Naive thymus-derived CD4-positive, alpha-beta T cell (primary cell): Measurements from ENCODE around the gene ATP13A3. TPM values are rescaled to one million over a fixed set of nuclear protein-coding genes. Genes with fewer than 3 reads are reported as not detected.

ENCODE experiments used
- ATAC-seq: fragments of 150-1000 bp; cut with Tn5 transposase; 2 replicates; pipeline ENCODE4 v1.10.0; 2021; ENCODE audit warnings: mild to moderate bottlenecking, moderate library complexity
- CTCF ChIA-PET: fragments of 350-600 bp; sonication (Branson Sonifier 250); formaldehyde crosslinking; loops from one replicate; lab custom pipeline; 2021; ENCODE audit warnings: antibody characterized with exemption; lab: Charles Lee
- POLR2A ChIA-PET: fragments of 350-600 bp; sonication (Branson Sonifier 250); formaldehyde crosslinking; loops from one replicate; lab custom pipeline; 2021; ENCODE audit warnings: antibody characterized with exemption, inconsistent platforms; lab: Charles Lee
- DNase-seq, 9 donors: peaks; one replicate each; pipeline versions ENCODE4 v3.0.0 to v3.0.0-alpha.2; 2020 to 2022; ENCODE audit warnings: mixed read lengths in 1 of 9
- H3K27ac ChIP-seq: one replicate; pipeline ENCODE4 v1.7.0; 2013; ENCODE audit warnings: mild to moderate bottlenecking, low read depth, low read length, moderate library complexity
- H3K27me3 ChIP-seq, 2 donors: one replicate each; pipeline ENCODE4 v1.7.0; 2013; ENCODE audit warnings: low read length in 2 of 2, mild to moderate bottlenecking in 2 of 2, moderate library complexity in 2 of 2; ENCODE audit not compliant: control insufficient read depth in 2 of 2, insufficient read depth in 2 of 2
- H3K36me3 ChIP-seq, 3 experiments: 1 replicate in 2 of 3; 2 replicates in 1 of 3; pipeline ENCODE4 v1.7.0; 2013; ENCODE audit warnings: low read length in 3 of 3, mild to moderate bottlenecking in 3 of 3, moderate library complexity in 1 of 3; ENCODE audit not compliant: insufficient read depth in 3 of 3, control insufficient read depth in 2 of 3
- H3K4me1 ChIP-seq, 2 donors: one replicate each; pipeline ENCODE4 v1.7.0; 2013; ENCODE audit warnings: low read length in 2 of 2, mild to moderate bottlenecking in 2 of 2, moderate library complexity in 1 of 2; ENCODE audit not compliant: control insufficient read depth in 2 of 2, insufficient read depth in 2 of 2
- H3K4me3 ChIP-seq: 2 replicates; pipeline ENCODE4 v1.7.0; 2013; ENCODE audit warnings: mild to moderate bottlenecking, low read length
- H3K9me3 ChIP-seq, 3 experiments: 1 replicate in 2 of 3; 2 replicates in 1 of 3; pipeline ENCODE4 v1.7.0; 2013; ENCODE audit warnings: low read length in 3 of 3; ENCODE audit not compliant: control insufficient read depth in 2 of 3
- H3K27ac Mint-ChIP-seq, 9 donors: one replicate each; pipeline ENCODE4 v1.8.0; 2020 to 2022; ENCODE audit warnings: mixed read lengths in 9 of 9, mild to moderate bottlenecking in 8 of 9, moderate library complexity in 5 of 9, inconsistent platforms in 2 of 9
- H3K27me3 Mint-ChIP-seq, 5 donors: one replicate each; pipeline ENCODE4 v1.8.0; 2021 to 2022; ENCODE audit warnings: mixed read lengths in 5 of 5, mild to moderate bottlenecking in 1 of 5
- H3K36me3 Mint-ChIP-seq, 5 donors: one replicate each; pipeline ENCODE4 v1.8.0; 2020 to 2022; ENCODE audit warnings: mixed read lengths in 5 of 5, mild to moderate bottlenecking in 3 of 5, inconsistent platforms in 1 of 5
- H3K4me1 Mint-ChIP-seq, 7 donors: one replicate each; pipeline ENCODE4 v1.8.0; 2020 to 2022; ENCODE audit warnings: mixed read lengths in 7 of 7, mild to moderate bottlenecking in 3 of 7, inconsistent platforms in 1 of 7
- H3K4me3 Mint-ChIP-seq, 10 donors: one replicate each; pipeline ENCODE4 v1.8.0; 2020 to 2022; ENCODE audit warnings: mild to moderate bottlenecking in 10 of 10, mixed read lengths in 10 of 10, moderate library complexity in 6 of 10, inconsistent platforms in 2 of 10
- H3K9me3 Mint-ChIP-seq, 11 donors: one replicate each; pipeline ENCODE4 v1.8.0; 2020 to 2022; ENCODE audit warnings: mixed read lengths in 11 of 11, mild to moderate bottlenecking in 4 of 11, inconsistent platforms in 1 of 11, moderate library complexity in 1 of 11
- intact Hi-C, 2 donors: fragments of 100-400 bp; cut with micrococcal nuclease; formaldehyde crosslinking; loops; one replicate each; pipeline ENCODE4 v1.15.1; 2023
- polyA plus RNA-seq, 2 donors: library from polyadenylated mRNA; unstranded; fragments of 300-500 nt; fragmentation: Illumina TruSeq; gene quantifications; one replicate each; pipeline ENCODE4 v1.2.3, GENCODE V29; 2021
- total RNA-seq, 6 experiments: library from RNA in 5 of 6; stranded (reverse) in 5 of 6; gene quantifications; 1 replicate in 5 of 6; 2 replicates in 1 of 6; pipeline ENCODE4 v1.2.3 and lab custom pipeline; 2021 to 2026

The ATP13A3 gene
- total and polyA plus RNA-seq, 7 experiments from 2014 or later = 4.6 to 81.8 (median 46.7) TPM

GRCh38 chr3:194380326-194380725, 106.5 kb downstream of the ATP13A3 start:
- no peak overlapping the region for H3K4me3 ChIP-seq
- H3K9me3 ChIP-seq = no peaks in the 10 kb centered on the region
- H3K9me3 Mint-ChIP-seq = no peaks in the 10 kb centered on the region
- no peak overlapping the region for H3K27ac Mint-ChIP-seq
- no peak overlapping the region for H3K4me3 Mint-ChIP-seq
- H3K36me3 ChIP-seq = no peaks in the 10 kb centered on the region
- no peaks in the 10 kb centered on the region for H3K27me3 ChIP-seq
- no peak for DNase-seq
- no peaks in the 10 kb centered on the region for H3K4me1 ChIP-seq
- no peak overlapping the region for H3K27ac ChIP-seq
- H3K4me1 Mint-ChIP-seq = no peaks in the 10 kb centered on the region
- H3K36me3 Mint-ChIP-seq = no peaks in the 10 kb centered on the region
- intact Hi-C loops = no loop called here
- ChIA-PET POLR2A (interaction anchor here (1.2 kb wide), 1 partner anchor 17 kb away, joined by 3 read pairs; no protein-coding TSS in a partner anchor), CTCF (interaction anchor here (0.7 kb wide), 1 partner anchor 16 kb away, joined by 3 read pairs; no protein-coding TSS in a partner anchor)
- H3K27me3 Mint-ChIP-seq = peaks cover 0 to 16% (median 0%) of the 10 kb centered on the region in 5 donors
- ATAC-seq = no peak

DNA sequence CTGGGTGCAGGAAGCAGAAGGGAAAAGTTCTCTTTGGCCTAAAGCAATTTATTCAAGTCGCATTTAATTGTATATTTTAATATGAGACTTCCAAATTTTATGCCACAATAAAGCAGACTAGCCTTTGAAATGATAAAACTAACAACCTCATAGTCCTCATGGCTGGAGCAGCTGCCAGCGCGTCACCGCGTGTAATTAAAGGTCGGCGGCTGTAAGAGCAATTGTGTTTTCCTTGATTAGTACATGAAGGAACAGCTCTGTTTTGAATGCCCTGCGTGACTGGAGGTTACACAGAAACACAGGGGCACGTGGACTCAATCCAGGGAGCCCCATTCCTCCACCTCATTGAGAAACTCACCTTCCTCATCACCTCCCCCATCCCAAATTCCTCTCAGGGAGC, 107.2 kb downstream of the ATP13A3 start:
- H3K27me3 Mint-ChIP-seq = peaks cover 0 to 17% (median 4%) of the 10 kb centered on the region in 5 donors

GRCh38 chr3:194379231-194379630, 107.6 kb downstream of the ATP13A3 start:
- H3K9me3 ChIP-seq = no peaks in the 10 kb centered on the region
- H3K27ac ChIP-seq = no peak overlapping the region
- no peak overlapping the region for H3K4me3 Mint-ChIP-seq
- intact Hi-C loops = no loop called here
- H3K4me1 Mint-ChIP-seq = peaks cover 0 to 4% (median 0%) of the 10 kb centered on the region in 7 donors
- peaks cover 0 to 17% (median 4%) of the 10 kb centered on the region in 5 donors for H3K27me3 Mint-ChIP-seq
- H3K4me1 ChIP-seq = no peaks in the 10 kb centered on the region
- CTCF ChIA-PET = no interaction called here
- H3K4me3 ChIP-seq = no peak overlapping the region
- H3K9me3 Mint-ChIP-seq = no peaks in the 10 kb centered on the region
- peak overlapping the region in 1 of 9 donors; percentile 80 for H3K27ac Mint-ChIP-seq
- H3K36me3 ChIP-seq = no peaks in the 10 kb centered on the region
- DNase-seq (no peak), ATAC-seq (no peak)
- no peaks in the 10 kb centered on the region for H3K36me3 Mint-ChIP-seq
- POLR2A ChIA-PET = no interaction called here
- no peaks in the 10 kb centered on the region for H3K27me3 ChIP-seq

More for the DNA sequence above, 107.2 kb downstream of the ATP13A3 start:
- ATAC-seq (no peak), DNase-seq (no peak)
- H3K36me3 ChIP-seq = no peaks in the 10 kb centered on the region
- no peaks in the 10 kb centered on the region for H3K4me1 ChIP-seq
- H3K9me3 ChIP-seq = no peaks in the 10 kb centered on the region
- H3K27ac ChIP-seq = no peak overlapping the region
- CTCF ChIA-PET = no interaction called here
- no peaks in the 10 kb centered on the region for H3K9me3 Mint-ChIP-seq
- POLR2A ChIA-PET = no interaction called here
- peaks cover 0 to 4% (median 0%) of the 10 kb centered on the region in 7 donors for H3K4me1 Mint-ChIP-seq
- H3K27me3 ChIP-seq = no peaks in the 10 kb centered on the region
- no peak overlapping the region for H3K4me3 Mint-ChIP-seq
- H3K27ac Mint-ChIP-seq = no peak overlapping the region
- H3K4me3 ChIP-seq = no peak overlapping the region
- intact Hi-C loops = no loop called here
- H3K36me3 Mint-ChIP-seq = no peaks in the 10 kb centered on the region

DNA sequence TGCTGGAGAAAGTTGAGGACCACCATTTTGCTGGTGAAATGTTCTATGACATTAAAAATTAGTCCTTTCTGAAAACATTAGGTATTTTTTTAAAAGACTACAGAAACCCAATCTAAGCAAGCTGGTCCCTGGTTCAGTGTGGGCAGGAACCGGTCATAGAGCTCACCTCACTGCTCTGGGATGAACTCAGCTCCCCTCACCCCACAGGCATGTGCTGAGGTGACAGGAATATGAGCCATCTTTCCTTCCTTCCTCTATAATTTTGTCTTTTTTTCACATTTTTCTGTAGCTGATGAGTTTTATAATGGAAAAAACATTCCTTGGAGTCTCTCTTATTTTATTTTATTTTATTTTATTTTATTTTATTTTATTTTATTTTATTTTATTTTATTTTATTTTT, 109.1 kb downstream of the ATP13A3 start:
- H3K27me3 ChIP-seq = no peaks in the 10 kb centered on the region
- intact Hi-C loops = no loop called here
- no peaks in the 10 kb centered on the region for H3K9me3 ChIP-seq
- DNase-seq (no peak), ATAC-seq (no peak)
- no peaks in the 10 kb centered on the region for H3K36me3 Mint-ChIP-seq
- no peaks in the 10 kb centered on the region for H3K9me3 Mint-ChIP-seq
- no peaks in the 10 kb centered on the region for H3K36me3 ChIP-seq
- POLR2A ChIA-PET = no interaction called here
- H3K4me1 Mint-ChIP-seq = peaks cover 0 to 4% (median 0%) of the 10 kb centered on the region in 7 donors
- H3K27me3 Mint-ChIP-seq = peaks cover 0 to 15% (median 4%) of the 10 kb centered on the region in 5 donors
- H3K4me3 Mint-ChIP-seq = no peak overlapping the region
- no peak overlapping the region for H3K27ac Mint-ChIP-seq
- CTCF ChIA-PET = interaction anchor here (0.6 to 0.7 kb wide), 2 partner anchors 201 to 588 kb away, joined by 3 read pairs; no protein-coding TSS in a partner anchor
- no peaks in the 10 kb centered on the region for H3K4me1 ChIP-seq
- no peak overlapping the region for H3K27ac ChIP-seq
- no peak overlapping the region for H3K4me3 ChIP-seq

- POLR2A ChIA-PET = no interaction called here
- intact Hi-C loops = no loop called here
- ATAC-seq (no peak), DNase-seq (no peak)
- Histone ChIP-seq H3K4me1 (no peaks in the 10 kb centered on the region), H3K27ac (no peak overlapping the region), H3K36me3 (no peaks in the 10 kb centered on the region), H3K9me3 (no peaks in the 10 kb centered on the region), H3K4me3 (no peak overlapping the region), H3K27me3 (no peaks in the 10 kb centered on the region)
- H3K4me3 Mint-ChIP-seq = no peak overlapping the region
- H3K27ac Mint-ChIP-seq = no peak overlapping the region
- H3K9me3 Mint-ChIP-seq = peaks cover 0 to 1% (median 0%) of the 10 kb centered on the region in 11 donors
- CTCF ChIA-PET = no interaction called here
- H3K36me3 Mint-ChIP-seq = no peaks in the 10 kb centered on the region
- peaks cover 0 to 4% (median 0%) of the 10 kb centered on the region in 7 donors for H3K4me1 Mint-ChIP-seq
- H3K27me3 Mint-ChIP-seq = peaks cover 0 to 22% (median 4%) of the 10 kb centered on the region in 5 donors
Measured at GRCh38 chr3:194376241-194376560, 110.6 kb downstream of the ATP13A3 start.

- Histone ChIP-seq H3K27me3 (no peaks in the 10 kb centered on the region), H3K4me1 (no peaks in the 10 kb centered on the region), H3K27ac (no peak overlapping the region), H3K36me3 (no peaks in the 10 kb centered on the region), H3K4me3 (no peak overlapping the region), H3K9me3 (no peaks in the 10 kb centered on the region)
- intact Hi-C loops = no loop called here
- ATAC-seq (no peak), DNase-seq (no peak)
- ChIA-PET CTCF (no interaction called here), POLR2A (no interaction called here)
- H3K4me3 Mint-ChIP-seq = no peak overlapping the region
- H3K4me1 Mint-ChIP-seq = peaks cover 0 to 4% (median 0%) of the 10 kb centered on the region in 7 donors
- H3K9me3 Mint-ChIP-seq = peaks cover 0 to 1% (median 0%) of the 10 kb centered on the region in 11 donors
- H3K27ac Mint-ChIP-seq = no peak overlapping the region
- H3K36me3 Mint-ChIP-seq = no peaks in the 10 kb centered on the region
- H3K27me3 Mint-ChIP-seq = peaks cover 2 to 26% (median 7%) of the 10 kb centered on the region in 5 donors
Measured at GRCh38 chr3:194375473-194376240, 111.1 kb downstream of the ATP13A3 start.

DNA sequence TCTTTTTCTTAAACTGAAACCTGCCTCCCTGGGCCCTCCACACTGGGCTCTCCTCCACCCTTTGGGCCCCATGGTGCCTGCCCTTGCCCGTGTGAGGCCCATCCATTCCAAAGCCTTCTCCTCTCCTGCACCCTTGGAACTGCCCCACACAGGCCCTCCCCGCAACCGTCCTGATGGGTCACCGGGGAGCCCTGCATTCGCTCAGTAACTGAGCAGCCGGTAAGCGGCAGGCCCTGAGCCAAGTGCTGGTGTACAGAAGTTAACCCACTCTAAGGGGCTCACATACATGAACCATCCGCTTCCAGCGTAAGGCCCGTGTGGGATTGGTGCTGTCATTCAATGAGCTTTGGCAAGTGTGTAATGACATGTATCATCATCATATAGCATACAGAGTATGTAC, 111.9 kb downstream of the ATP13A3 start:
- peaks cover 10 to 31% (median 13%) of the 10 kb centered on the region in 5 donors for H3K27me3 Mint-ChIP-seq
- H3K4me3 ChIP-seq = no peak overlapping the region
- no peak overlapping the region for H3K27ac ChIP-seq
- ATAC-seq = no peak
- H3K4me3 Mint-ChIP-seq = no peak overlapping the region
- ChIA-PET POLR2A (no interaction called here), CTCF (no interaction called here)
- no peaks in the 10 kb centered on the region for H3K36me3 Mint-ChIP-seq
- H3K4me1 Mint-ChIP-seq = peaks cover 0 to 4% (median 0%) of the 10 kb centered on the region in 7 donors
- peak overlapping the region in 1 of 9 donors; percentile 70 for H3K27ac Mint-ChIP-seq
- H3K36me3 ChIP-seq = no peaks in the 10 kb centered on the region
- H3K4me1 ChIP-seq = no peaks in the 10 kb centered on the region
- peaks cover 0 to 1% (median 0%) of the 10 kb centered on the region in 11 donors for H3K9me3 Mint-ChIP-seq
- H3K27me3 ChIP-seq = no peaks in the 10 kb centered on the region
- DNase-seq = no peak
- no peaks in the 10 kb centered on the region for H3K9me3 ChIP-seq
- intact Hi-C loops = no loop called here
